ENCODE measurements around the gene EEF1A1.

GRCh38 chr6:73491377-73491776, 29.5 kb downstream of the EEF1A1 start:
- no peak for TF ChIP-seq EZH2 (IDR thresholded peaks at IDR 0.05; ENCODE audit: insufficient read depth, poor library complexity, severe bottlenecking)
- TF ChIP-seq EZH2phosphoT487 (IDR thresholded peaks at IDR 0.05; ENCODE audit: insufficient read depth, low read depth): no peak
